ENCODE measurements around the gene POFUT1. TPM values are rescaled to one million over a fixed set of nuclear protein-coding genes. Genes with fewer than 3 reads are reported as not detected.

POFUT1 gene
- polyA plus RNA-seq, 1 of the 3 experiments (the other 2 are of a cell fraction): 35.6 TPM

GRCh38 chr20:32209850-32210605 is 2.3 kb downstream of the POFUT1 start:
- H3K4me2 ChIP-seq: no peak overlapping the region
- ChIA-PET CTCF (interaction anchor here (0.6 kb wide), 2 partner anchors 9 to 31 kb away, joined by 3 read pairs; no protein-coding TSS in a partner anchor), POLR2A (no interaction called here)
- H3K4me3 ChIP-seq (ENCODE audit: low read depth in 2 of 2, low read length in 1 of 2): no peak overlapping the region
- 93% methylated on average over 9 of the region's 9 CpGs for WGBS (ENCODE audit: low lambda C conversion rate)
- no peak overlapping the region for H3K9ac ChIP-seq
- H3K9me3 ChIP-seq: no peaks in the 10 kb centered on the region
- no peak for TF ChIP-seq USF1 (IDR thresholded peaks at IDR 0.05; ENCODE audit: borderline replicate concordance, low read depth)
- H3K27me3 ChIP-seq (ENCODE audit: insufficient read depth): no peaks in the 10 kb centered on the region
- peaks cover 7 to 14% of the 10 kb centered on the region in 2 experiments for H3K36me3 ChIP-seq (replicated peaks in 1 of 2; ENCODE audit: control insufficient read depth in 1 of 2, insufficient read depth in 2 of 2, low read length in 1 of 2)
- H3K79me2 ChIP-seq (ENCODE audit: insufficient read depth): peaks cover 73% of the 10 kb centered on the region
- peaks cover 3% of the 10 kb centered on the region for H3F3A ChIP-seq (replicated peaks; ENCODE audit: insufficient read depth)
- no peak overlapping the region for H3K27ac ChIP-seq (ENCODE audit: low read depth in 2 of 2, low read length in 1 of 2)
- no peaks in the 10 kb centered on the region for H3K9me2 ChIP-seq
- no peak overlapping the region for H2AFZ ChIP-seq (ENCODE audit: low read depth)
- peaks cover 16 to 25% of the 10 kb centered on the region in 2 experiments; a peak in 3 of 4 replicates for H3K4me1 ChIP-seq (ENCODE audit: control insufficient read depth in 1 of 2, insufficient read depth in 2 of 2, low read depth in 1 of 2, low read length in 1 of 2)
- H4K20me1 ChIP-seq (ENCODE audit: insufficient read depth): peaks cover 8% of the 10 kb centered on the region
- no peak for DNase-seq

- WGBS (ENCODE audit: low lambda C conversion rate): 96% methylated on average over 1 of the region's 1 CpG
- no peak for TF ChIP-seq ELF1 (IDR thresholded peaks at IDR 0.05)
- TF ChIP-seq TEAD4 (IDR thresholded peaks at IDR 0.05; ENCODE audit: borderline replicate concordance, insufficient read depth): no peak
- H3K9me3 ChIP-seq: no peaks in the 10 kb centered on the region
- H3K36me3 ChIP-seq (replicated peaks in 1 of 2; ENCODE audit: control insufficient read depth in 1 of 2, insufficient read depth in 2 of 2, low read length in 1 of 2): peaks cover 19 to 34% of the 10 kb centered on the region in 2 experiments
- no peak overlapping the region for H3K9ac ChIP-seq
- H4K20me1 ChIP-seq (ENCODE audit: insufficient read depth): no peaks in the 10 kb centered on the region
- no peak overlapping the region for H3K27ac ChIP-seq (ENCODE audit: low read depth in 2 of 2, low read length in 1 of 2)
- DNase-seq: no peak
- H3F3A ChIP-seq (replicated peaks; ENCODE audit: insufficient read depth): peaks cover 3% of the 10 kb centered on the region
- H3K9me2 ChIP-seq: no peaks in the 10 kb centered on the region
- no peak overlapping the region for H2AFZ ChIP-seq (ENCODE audit: low read depth)
- CTCF ChIA-PET: interaction anchor here (0.8 kb wide), 1 partner anchor 8 kb away, joined by 4 read pairs; no protein-coding TSS in a partner anchor
- H3K4me2 ChIP-seq: no peak overlapping the region
- H3K79me2 ChIP-seq (ENCODE audit: insufficient read depth): peaks cover 37% of the 10 kb centered on the region
- H3K27me3 ChIP-seq (ENCODE audit: insufficient read depth): no peaks in the 10 kb centered on the region
- H3K4me1 ChIP-seq (ENCODE audit: control insufficient read depth in 1 of 2, insufficient read depth in 2 of 2, low read depth in 1 of 2, low read length in 1 of 2): peaks cover 2 to 6% of the 10 kb centered on the region in 2 experiments; a peak in 2 of 4 replicates
- no peak overlapping the region for H3K4me3 ChIP-seq (ENCODE audit: low read depth in 2 of 2, low read length in 1 of 2)
- POLR2A ChIA-PET: no interaction called here
These were observed 6.2 kb downstream of the POFUT1 start for GRCh38 chr20:32213870-32214269.

GRCh38 chr20:32215147-32215546 is 7.5 kb downstream of the POFUT1 start:
- 84% methylated on average over 8 of the region's 8 CpGs for WGBS (ENCODE audit: low lambda C conversion rate)
- Histone ChIP-seq H3K9me3 (no peaks in the 10 kb centered on the region), H2AFZ (ENCODE audit: low read depth) (no peak overlapping the region), H4K20me1 (ENCODE audit: insufficient read depth) (no peaks in the 10 kb centered on the region), H3K9ac (no peak overlapping the region), H3F3A (replicated peaks; ENCODE audit: insufficient read depth) (peaks cover 3% of the 10 kb centered on the region), H3K79me2 (ENCODE audit: insufficient read depth) (peaks cover 24% of the 10 kb centered on the region), H3K4me3 (ENCODE audit: low read depth in 2 of 2, low read length in 1 of 2) (no peak overlapping the region), H3K9me2 (no peaks in the 10 kb centered on the region), H3K4me2 (no peak overlapping the region), H3K27ac (ENCODE audit: low read depth in 2 of 2, low read length in 1 of 2) (no peak overlapping the region), H3K36me3 (replicated peaks in 1 of 2; ENCODE audit: control insufficient read depth in 1 of 2, insufficient read depth in 2 of 2, low read length in 1 of 2) (peaks cover 19 to 38% of the 10 kb centered on the region in 2 experiments), H3K4me1 (ENCODE audit: control insufficient read depth in 1 of 2, insufficient read depth in 2 of 2, low read depth in 1 of 2, low read length in 1 of 2) (no peaks in the 10 kb centered on the region), H3K27me3 (ENCODE audit: insufficient read depth) (no peaks in the 10 kb centered on the region)
- CTCF ChIA-PET: no interaction called here
- POLR2A ChIA-PET: no interaction called here
- no peak for DNase-seq
- no peak for TF ChIP-seq TCF12 (IDR thresholded peaks at IDR 0.05)
- TF ChIP-seq GATA2 (CRISPR knock-in tag; IDR thresholded peaks at IDR 0.05): no peak
- TF ChIP-seq MAX (IDR thresholded peaks at IDR 0.05; ENCODE audit: low read depth): no peak
- no peak for TF ChIP-seq POLR2AphosphoS5 (IDR thresholded peaks at IDR 0.05; ENCODE audit: low read depth, low read length)
- no peak for TF ChIP-seq MEF2A (IDR thresholded peaks at IDR 0.05; ENCODE audit: borderline replicate concordance, low read depth)
- no peak for TF ChIP-seq IRF3 (IDR thresholded peaks at IDR 0.05; ENCODE audit: low read depth, low read length)
- TF ChIP-seq CHD2 (IDR thresholded peaks at IDR 0.05; ENCODE audit: low read length, partially characterized antibody): no peak
- no peak for TF ChIP-seq USF2 (IDR thresholded peaks at IDR 0.05; ENCODE audit: borderline replicate concordance, low read depth, low read length)
- no peak for TF ChIP-seq GABPA (IDR thresholded peaks at IDR 0.05; ENCODE audit: low read depth)
- TF ChIP-seq YY1 (IDR thresholded peaks at IDR 0.05; ENCODE audit: low read depth): no peak
- no peak for TF ChIP-seq FOSL2 (IDR thresholded peaks at IDR 0.05; ENCODE audit: borderline replicate concordance, low read depth)
- TF ChIP-seq CTCF (IDR thresholded peaks at IDR 0.05): no peak
- TF ChIP-seq PBX3 (IDR thresholded peaks at IDR 0.05): no peak

Measured in SK-N-SH (cell line).